ENCODE measurements around the gene CARD11.

Gene CARD11

DNA sequence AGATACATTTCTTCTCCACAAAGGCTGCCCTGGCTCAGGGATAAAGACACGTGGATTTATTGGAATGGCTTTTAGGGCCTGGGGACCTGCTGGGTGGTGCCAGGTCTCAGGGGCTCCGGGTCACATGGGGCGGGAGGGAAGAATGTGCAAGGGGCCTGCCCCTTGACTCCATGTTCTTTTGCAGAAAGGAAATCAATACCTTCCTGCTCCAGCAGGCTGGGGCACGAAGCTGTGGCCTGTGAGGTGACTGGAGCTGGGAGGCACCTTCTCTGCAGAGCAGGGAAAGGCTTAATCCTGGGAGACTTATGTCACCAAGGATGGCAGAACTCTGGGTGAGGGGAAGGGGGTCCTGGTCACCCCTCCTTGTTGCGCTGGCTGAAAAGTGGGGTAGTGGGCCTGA, 157.3 kb downstream of the CARD11 start:
- H3K9me3 ChIP-seq: no peaks in the 10 kb centered on the region
- TF ChIP-seq, protein P1, sequence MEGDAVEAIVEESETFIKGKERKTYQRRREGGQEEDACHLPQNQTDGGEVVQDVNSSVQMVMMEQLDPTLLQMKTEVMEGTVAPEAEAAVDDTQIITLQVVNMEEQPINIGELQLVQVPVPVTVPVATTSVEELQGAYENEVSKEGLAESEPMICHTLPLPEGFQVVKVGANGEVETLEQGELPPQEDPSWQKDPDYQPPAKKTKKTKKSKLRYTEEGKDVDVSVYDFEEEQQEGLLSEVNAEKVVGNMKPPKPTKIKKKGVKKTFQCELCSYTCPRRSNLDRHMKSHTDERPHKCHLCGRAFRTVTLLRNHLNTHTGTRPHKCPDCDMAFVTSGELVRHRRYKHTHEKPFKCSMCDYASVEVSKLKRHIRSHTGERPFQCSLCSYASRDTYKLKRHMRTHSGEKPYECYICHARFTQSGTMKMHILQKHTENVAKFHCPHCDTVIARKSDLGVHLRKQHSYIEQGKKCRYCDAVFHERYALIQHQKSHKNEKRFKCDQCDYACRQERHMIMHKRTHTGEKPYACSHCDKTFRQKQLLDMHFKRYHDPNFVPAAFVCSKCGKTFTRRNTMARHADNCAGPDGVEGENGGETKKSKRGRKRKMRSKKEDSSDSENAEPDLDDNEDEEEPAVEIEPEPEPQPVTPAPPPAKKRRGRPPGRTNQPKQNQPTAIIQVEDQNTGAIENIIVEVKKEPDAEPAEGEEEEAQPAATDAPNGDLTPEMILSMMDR (IDR thresholded peaks at IDR 0.05): no peak
- peaks cover 15% of the 10 kb centered on the region for H3K27me3 ChIP-seq
- no peaks in the 10 kb centered on the region for H3K36me3 ChIP-seq
- no peaks in the 10 kb centered on the region for H3K4me1 ChIP-seq (ENCODE audit: control insufficient read depth in 1 of 2, insufficient read depth in 1 of 2, low read depth in 1 of 2, low read length in 1 of 2)
- H3K4me3 ChIP-seq (ENCODE audit: low read depth in 1 of 2, low read length in 1 of 2): no peak overlapping the region
- H3K27ac ChIP-seq: no peak overlapping the region

DNA sequence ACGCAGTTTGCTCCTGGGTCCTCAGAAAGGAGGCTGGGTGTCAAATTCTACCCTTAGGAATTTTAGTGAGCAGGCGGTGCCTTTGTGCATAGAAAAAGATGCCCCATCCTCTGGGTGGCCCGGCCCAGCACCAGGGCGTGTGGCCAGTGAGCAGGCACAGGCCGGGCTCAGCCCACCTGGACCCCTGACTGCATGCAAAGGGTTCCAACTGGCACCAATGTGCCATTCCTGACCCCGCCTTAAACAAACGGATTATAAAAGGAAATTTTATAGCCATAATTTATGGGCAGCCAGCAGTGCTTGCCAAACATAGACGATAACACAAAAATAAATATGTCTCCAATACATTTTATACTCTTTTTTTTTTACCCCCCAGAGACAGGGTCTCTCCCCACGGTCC, 159.5 kb downstream of the CARD11 start:
- no peak overlapping the region for H3K27ac ChIP-seq
- no peaks in the 10 kb centered on the region for H3K36me3 ChIP-seq
- TF ChIP-seq, protein P1 (IDR thresholded peaks at IDR 0.05): no peak
- no peak overlapping the region for H3K4me3 ChIP-seq (ENCODE audit: low read depth in 1 of 2, low read length in 1 of 2)
- H3K9me3 ChIP-seq: no peaks in the 10 kb centered on the region
- peaks cover 0 to under 1% of the 10 kb centered on the region in 2 experiments for H3K4me1 ChIP-seq (ENCODE audit: control insufficient read depth in 1 of 2, insufficient read depth in 1 of 2, low read depth in 1 of 2, low read length in 1 of 2)
- H3K27me3 ChIP-seq: peaks cover 15% of the 10 kb centered on the region

DNA sequence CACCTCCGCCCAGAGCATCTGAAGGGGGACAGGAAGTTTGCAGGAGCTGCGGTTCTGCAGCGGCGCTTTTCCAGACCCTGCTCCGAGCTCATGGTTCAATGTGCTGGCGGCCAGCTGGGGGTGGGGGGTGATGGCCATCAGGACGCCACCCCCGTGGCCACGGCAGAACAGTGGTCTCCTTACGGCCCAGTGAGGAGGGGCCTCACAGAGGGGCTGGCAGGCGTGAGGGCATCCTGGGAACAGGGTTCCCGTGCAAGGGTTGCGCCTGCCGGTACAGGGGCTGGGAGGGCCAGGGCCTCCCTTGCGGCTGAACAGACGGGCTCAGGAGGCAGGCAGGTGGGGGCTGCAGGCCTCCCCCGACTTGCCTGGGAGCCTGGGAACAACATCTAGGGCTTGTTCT, 160.6 kb downstream of the CARD11 start:
- H3K9me3 ChIP-seq: no peaks in the 10 kb centered on the region
- H3K4me3 ChIP-seq (ENCODE audit: low read depth in 1 of 2, low read length in 1 of 2): no peak overlapping the region
- no peaks in the 10 kb centered on the region for H3K36me3 ChIP-seq
- H3K27ac ChIP-seq: no peak overlapping the region
- TF ChIP-seq, protein P1 (IDR thresholded peaks at IDR 0.05): no peak
- H3K4me1 ChIP-seq (ENCODE audit: control insufficient read depth in 1 of 2, insufficient read depth in 1 of 2, low read depth in 1 of 2, low read length in 1 of 2): peaks cover 5 to 6% of the 10 kb centered on the region in 2 experiments
- H3K27me3 ChIP-seq: peaks cover 15% of the 10 kb centered on the region

DNA sequence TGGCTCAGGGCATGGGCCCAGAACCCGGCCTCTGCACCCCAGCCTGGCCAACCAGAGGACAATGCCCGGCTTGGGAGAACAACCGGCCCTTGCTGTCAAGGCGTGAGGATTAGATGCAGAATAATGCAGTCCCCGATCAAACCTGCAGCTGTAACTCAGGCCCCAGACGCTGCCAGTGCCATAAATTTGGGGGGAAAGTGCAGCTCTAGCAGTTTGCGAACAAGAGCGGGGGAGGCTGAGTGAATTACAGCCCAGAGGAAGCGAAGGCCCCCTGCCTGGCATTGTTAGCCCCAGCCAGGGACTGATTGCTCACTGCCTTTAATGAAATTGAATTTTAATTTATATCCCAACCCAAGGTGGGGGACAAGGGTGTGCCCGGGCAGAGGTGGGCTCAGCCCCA, 161.6 kb downstream of the CARD11 start:
- Histone ChIP-seq H3K36me3 (no peaks in the 10 kb centered on the region), H3K9me3 (no peaks in the 10 kb centered on the region), H3K27ac (no peak overlapping the region), H3K27me3 (peaks cover 15% of the 10 kb centered on the region), H3K4me3 (ENCODE audit: low read depth in 1 of 2, low read length in 1 of 2) (no peak overlapping the region), H3K4me1 (ENCODE audit: control insufficient read depth in 1 of 2, insufficient read depth in 1 of 2, low read depth in 1 of 2, low read length in 1 of 2) (peaks cover 5 to 6% of the 10 kb centered on the region in 2 experiments)
- TF ChIP-seq, protein P1 (IDR thresholded peaks at IDR 0.05): no peak

DNA sequence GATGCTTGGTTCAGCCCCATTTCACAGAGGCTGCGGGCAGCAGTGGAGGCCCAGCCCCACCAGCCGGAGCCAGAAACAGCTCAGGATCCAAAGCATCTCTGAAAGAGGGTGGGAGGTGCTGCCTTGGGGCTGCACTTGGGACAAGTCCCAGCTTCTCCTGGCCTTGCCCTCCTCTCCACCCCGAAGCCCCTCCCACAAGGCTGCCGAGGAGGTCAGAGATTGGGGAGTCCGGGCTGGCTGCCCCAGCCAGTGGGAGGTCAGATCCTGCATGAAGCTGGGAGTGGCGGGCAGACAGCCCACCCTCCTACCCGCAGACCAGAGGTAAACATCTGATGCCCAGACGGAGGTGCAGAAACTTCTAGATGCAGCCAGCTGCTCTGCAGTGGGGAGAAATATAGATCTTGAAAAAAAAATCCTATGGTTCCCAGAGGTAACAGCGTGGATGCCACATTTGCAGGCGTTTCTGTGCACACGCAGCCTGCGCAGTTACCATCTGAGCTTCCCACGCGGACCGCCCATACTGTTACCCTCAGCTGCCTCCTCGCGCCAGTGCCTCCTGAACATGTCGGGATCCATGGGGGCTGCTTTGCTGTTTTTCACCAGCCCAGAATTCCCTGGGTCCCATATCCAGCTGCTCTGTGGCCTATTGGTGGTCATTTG, 162.7 kb downstream of the CARD11 start:
- peaks cover 5 to 6% of the 10 kb centered on the region in 2 experiments for H3K4me1 ChIP-seq (ENCODE audit: control insufficient read depth in 1 of 2, insufficient read depth in 1 of 2, low read depth in 1 of 2, low read length in 1 of 2)
- peaks cover 15% of the 10 kb centered on the region for H3K27me3 ChIP-seq
- no peak overlapping the region for H3K4me3 ChIP-seq (ENCODE audit: low read depth in 1 of 2, low read length in 1 of 2)
- no peak overlapping the region for H3K27ac ChIP-seq
- H3K36me3 ChIP-seq: no peaks in the 10 kb centered on the region
- H3K9me3 ChIP-seq: no peaks in the 10 kb centered on the region
- TF ChIP-seq, protein P1 (IDR thresholded peaks at IDR 0.05): no peak
